ENCODE measurements around the gene MEGF11. TPM values are rescaled to one million over a fixed set of nuclear protein-coding genes. Genes with fewer than 3 reads are reported as not detected.

The MEGF11 gene
- total RNA-seq, 4 donors from 2014 or later = 0.76 TPM; not detected in 3

GRCh38 chr15:66112388-66112787, 141.2 kb downstream of the MEGF11 start:
- Histone ChIP-seq H3K4me1 (no peaks in the 10 kb centered on the region), H3K27ac (no peak overlapping the region), H3K9me3 (no peaks in the 10 kb centered on the region), H3K27me3 (no peaks in the 10 kb centered on the region), H3K4me3 (no peak overlapping the region), H3K36me3 (no peaks in the 10 kb centered on the region)
- intact Hi-C loops (cut with DNase I; ENCODE audit: low total_unique reads) = no loop called here
- DNase-seq = no peak
- TF ChIP-seq, protein P1, sequence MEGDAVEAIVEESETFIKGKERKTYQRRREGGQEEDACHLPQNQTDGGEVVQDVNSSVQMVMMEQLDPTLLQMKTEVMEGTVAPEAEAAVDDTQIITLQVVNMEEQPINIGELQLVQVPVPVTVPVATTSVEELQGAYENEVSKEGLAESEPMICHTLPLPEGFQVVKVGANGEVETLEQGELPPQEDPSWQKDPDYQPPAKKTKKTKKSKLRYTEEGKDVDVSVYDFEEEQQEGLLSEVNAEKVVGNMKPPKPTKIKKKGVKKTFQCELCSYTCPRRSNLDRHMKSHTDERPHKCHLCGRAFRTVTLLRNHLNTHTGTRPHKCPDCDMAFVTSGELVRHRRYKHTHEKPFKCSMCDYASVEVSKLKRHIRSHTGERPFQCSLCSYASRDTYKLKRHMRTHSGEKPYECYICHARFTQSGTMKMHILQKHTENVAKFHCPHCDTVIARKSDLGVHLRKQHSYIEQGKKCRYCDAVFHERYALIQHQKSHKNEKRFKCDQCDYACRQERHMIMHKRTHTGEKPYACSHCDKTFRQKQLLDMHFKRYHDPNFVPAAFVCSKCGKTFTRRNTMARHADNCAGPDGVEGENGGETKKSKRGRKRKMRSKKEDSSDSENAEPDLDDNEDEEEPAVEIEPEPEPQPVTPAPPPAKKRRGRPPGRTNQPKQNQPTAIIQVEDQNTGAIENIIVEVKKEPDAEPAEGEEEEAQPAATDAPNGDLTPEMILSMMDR (IDR thresholded peaks at IDR 0.05) = no peak

DNA sequence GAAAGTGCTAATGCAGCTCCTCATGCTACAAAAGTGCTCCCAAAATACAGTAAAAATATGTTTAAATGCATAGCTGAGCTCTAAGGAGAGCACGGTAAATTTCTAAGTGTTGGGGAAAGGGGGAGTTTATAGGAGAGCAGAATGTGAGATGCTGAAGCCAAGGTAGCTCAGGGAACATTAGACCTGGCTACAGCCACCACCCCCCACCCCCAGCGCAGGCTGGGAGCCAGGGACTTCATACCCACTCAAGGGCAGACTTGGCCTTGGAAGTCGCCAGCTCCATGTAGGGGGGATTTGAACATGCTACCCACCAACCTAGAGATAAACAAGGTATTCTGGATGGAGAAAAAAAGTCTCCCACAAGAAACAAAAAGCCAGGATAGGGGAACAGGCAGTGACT, 142.2 kb downstream of the MEGF11 start:
- Histone ChIP-seq H3K9me3 (no peaks in the 10 kb centered on the region), H3K4me1 (no peaks in the 10 kb centered on the region), H3K27me3 (no peaks in the 10 kb centered on the region), H3K36me3 (no peaks in the 10 kb centered on the region), H3K27ac (no peak overlapping the region), H3K4me3 (no peak overlapping the region)
- intact Hi-C loops (cut with DNase I; ENCODE audit: low total_unique reads) = no loop called here
- no peak for TF ChIP-seq POLR2A (IDR thresholded peaks at IDR 0.05)
- TF ChIP-seq, protein P1 (IDR thresholded peaks at IDR 0.05) = no peak
- no peak for DNase-seq

- no peak overlapping the region for H3K4me3 ChIP-seq
- H3K9me3 ChIP-seq = no peaks in the 10 kb centered on the region
- no peaks in the 10 kb centered on the region for H3K4me1 ChIP-seq
- H3K27ac ChIP-seq = no peak overlapping the region
- TF ChIP-seq, protein P1 (IDR thresholded peaks at IDR 0.05) = no peak
- TF ChIP-seq POLR2A (IDR thresholded peaks at IDR 0.05) = no peak
- no peaks in the 10 kb centered on the region for H3K27me3 ChIP-seq
- no peak for DNase-seq
- no peaks in the 10 kb centered on the region for H3K36me3 ChIP-seq
- intact Hi-C loops (cut with DNase I; ENCODE audit: low total_unique reads) = no loop called here
Measured at GRCh38 chr15:66110864-66111263, 142.7 kb downstream of the MEGF11 start.

DNA sequence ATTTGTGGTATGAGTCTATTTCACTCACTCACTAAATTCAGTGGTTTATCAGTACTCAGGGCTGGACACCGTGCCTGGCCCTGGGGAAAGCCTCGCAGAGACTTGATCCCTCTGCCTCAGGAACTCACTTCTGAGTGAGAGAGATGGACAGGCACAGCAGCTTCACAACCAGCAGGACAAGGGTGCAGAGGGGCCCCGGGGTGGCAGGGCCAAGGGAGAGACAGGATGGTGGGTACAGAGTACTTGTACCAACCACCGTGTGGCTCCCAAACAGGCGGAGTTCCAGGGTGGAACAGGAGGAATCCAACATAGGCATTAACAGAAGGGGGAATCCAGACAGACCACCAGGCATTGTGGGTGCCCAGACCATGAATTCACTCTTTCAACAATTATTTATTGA, 143.7 kb downstream of the MEGF11 start:
- H3K9me3 ChIP-seq = no peaks in the 10 kb centered on the region
- no peaks in the 10 kb centered on the region for H3K4me1 ChIP-seq
- no peaks in the 10 kb centered on the region for H3K36me3 ChIP-seq
- intact Hi-C loops (cut with DNase I; ENCODE audit: low total_unique reads) = no loop called here
- no peak overlapping the region for H3K4me3 ChIP-seq
- H3K27me3 ChIP-seq = no peaks in the 10 kb centered on the region
- H3K27ac ChIP-seq = no peak overlapping the region
- DNase-seq = no peak
- TF ChIP-seq, protein P1 (IDR thresholded peaks at IDR 0.05) = no peak
- no peak for TF ChIP-seq POLR2A (IDR thresholded peaks at IDR 0.05)

GRCh38 chr15:66108483-66109265, 144.9 kb downstream of the MEGF11 start:
- H3K36me3 ChIP-seq = no peaks in the 10 kb centered on the region
- no peaks in the 10 kb centered on the region for H3K4me1 ChIP-seq
- no peaks in the 10 kb centered on the region for H3K27me3 ChIP-seq
- intact Hi-C loops (cut with DNase I; ENCODE audit: low total_unique reads) = no loop called here
- no peak overlapping the region for H3K4me3 ChIP-seq
- no peaks in the 10 kb centered on the region for H3K9me3 ChIP-seq
- DNase-seq = no peak
- TF ChIP-seq POLR2A (IDR thresholded peaks at IDR 0.05) = no peak
- TF ChIP-seq, protein P1 (IDR thresholded peaks at IDR 0.05) = no peak
- no peak overlapping the region for H3K27ac ChIP-seq

All from uterus (tissue), 4 donors.